ENCODE measurements around the gene MAP3K9. TPM values are rescaled to one million over a fixed set of nuclear protein-coding genes. Genes with fewer than 3 reads are reported as not detected.

Gene MAP3K9
- total and polyA plus RNA-seq, 9 of the 15 experiments (the other 6 are each of a cell fraction or from before 2014, with no cell fraction given): 0.03 to 0.60 (median 0.36) TPM

GRCh38 chr14:70753518-70753953 lies 55.8 kb downstream of the MAP3K9 start (continued):
- no peak for TF ChIP-seq EWSR1 (IDR thresholded peaks at IDR 0.05; ENCODE audit: borderline replicate concordance, low read depth, partially characterized antibody)

- intact Hi-C loops (cut with micrococcal nuclease) (no loop called here), in situ Hi-C loops (cut with MboI) (no loop called here)
- no peaks in the 10 kb centered on the region for H3K9me1 ChIP-seq (ENCODE audit: control insufficient read depth, insufficient read depth, low read length)
- no TSS peak for BruUV-seq (replicated peaks)
- H4K20me1 ChIP-seq (replicated peaks; ENCODE audit: control insufficient read depth, insufficient read depth, low read length): no peaks in the 10 kb centered on the region
- WGBS (ENCODE audit: insufficient coverage, low coverage, missing lambda C conversion rate): 0% methylated on average over 3 of the region's 3 CpGs
- H3K9ac ChIP-seq (ENCODE audit: insufficient read depth in 1 of 2, low read depth in 2 of 2, low read length in 2 of 2): no peak overlapping the region
- no peaks in the 10 kb centered on the region for H3K79me2 ChIP-seq (ENCODE audit: control insufficient read depth, insufficient read depth, low read length)
- POLR2A ChIA-PET: no interaction called here
- no peak overlapping the region for H2AFZ ChIP-seq (ENCODE audit: low read depth, low read length)
- H3K9me3 ChIP-seq (replicated peaks; ENCODE audit: control insufficient read depth, insufficient read depth, low read depth, low read length): no peaks in the 10 kb centered on the region
- no peak for DNase-seq (ENCODE audit: extremely low read depth in 1 of 4, low spot score in 3 of 4)
- CTCF ChIA-PET (ENCODE audit: low intra/inter-chr PET ratio): no interaction called here
- no peak overlapping the region for H3K4me2 ChIP-seq (ENCODE audit: insufficient read depth, low read length)
- no peak overlapping the region for H3K27ac ChIP-seq (ENCODE audit: extremely low read depth, low read depth, low read length)
- no peaks in the 10 kb centered on the region; a peak in 1 of 5 replicates for H3K27me3 ChIP-seq (ENCODE audit: control insufficient read depth in 2 of 2, insufficient read depth in 2 of 2, low read length in 2 of 2)
- H3K4me3 ChIP-seq: no peak overlapping the region
- no peak for TF ChIP-seq HNRNPUL1 (IDR thresholded peaks at IDR 0.05; ENCODE audit: low read length)
- no peaks in the 10 kb centered on the region for H3K36me3 ChIP-seq (ENCODE audit: control insufficient read depth, insufficient read depth, low read length)
- FAIRE-seq: no peak
- ATAC-seq: no peak
- H3K4me1 ChIP-seq (replicated peaks in 1 of 2; ENCODE audit: control insufficient read depth in 2 of 2, insufficient read depth in 2 of 2, low read length in 2 of 2): no peaks in the 10 kb centered on the region
These were observed 60.9 kb downstream of the MAP3K9 start for GRCh38 chr14:70748422-70748821.

- intact Hi-C loops (cut with micrococcal nuclease): no loop called here
- Histone ChIP-seq H3K9me3 (replicated peaks; ENCODE audit: control insufficient read depth, insufficient read depth, low read depth, low read length) (no peaks in the 10 kb centered on the region), H2AFZ (ENCODE audit: low read depth, low read length) (no peak overlapping the region), H3K27ac (ENCODE audit: extremely low read depth, low read depth, low read length) (no peak overlapping the region), H4K20me1 (replicated peaks; ENCODE audit: control insufficient read depth, insufficient read depth, low read length) (no peaks in the 10 kb centered on the region), H3K4me1 (replicated peaks in 1 of 2; ENCODE audit: control insufficient read depth in 2 of 2, insufficient read depth in 2 of 2, low read length in 2 of 2) (no peaks in the 10 kb centered on the region), H3K9me1 (ENCODE audit: control insufficient read depth, insufficient read depth, low read length) (no peaks in the 10 kb centered on the region), H3K79me2 (ENCODE audit: control insufficient read depth, insufficient read depth, low read length) (no peaks in the 10 kb centered on the region), H3K4me3 (no peak overlapping the region), H3K9ac (ENCODE audit: insufficient read depth in 1 of 2, low read depth in 2 of 2, low read length in 2 of 2) (no peak overlapping the region), H3K27me3 (ENCODE audit: control insufficient read depth in 2 of 2, insufficient read depth in 2 of 2, low read length in 2 of 2) (peaks cover 0 to 6% of the 10 kb centered on the region in 2 experiments; a peak in 1 of 5 replicates), H3K4me2 (ENCODE audit: insufficient read depth, low read length) (no peak overlapping the region), H3K36me3 (ENCODE audit: control insufficient read depth, insufficient read depth, low read length) (no peaks in the 10 kb centered on the region)
- CTCF ChIA-PET (ENCODE audit: low intra/inter-chr PET ratio): no interaction called here
- in situ Hi-C loops (cut with MboI): no loop called here
- FAIRE-seq (no peak), DNase-seq (ENCODE audit: extremely low read depth in 1 of 4, low spot score in 3 of 4) (no peak), ATAC-seq (no peak)
- WGBS (ENCODE audit: insufficient coverage, low coverage, missing lambda C conversion rate): 8% methylated on average over 2 of the region's 2 CpGs
- no TSS peak for BruUV-seq (replicated peaks)
- POLR2A ChIA-PET: interaction anchor here (1.3 kb wide), 1 partner anchor 8 kb away, joined by 3 read pairs; no protein-coding TSS in a partner anchor
- TF ChIP-seq ZBED1 (IDR thresholded peaks at IDR 0.05) (no peak), RFX7 (CRISPR knock-in tag; IDR thresholded peaks at IDR 0.05) (no peak), MBD2 (IDR thresholded peaks at IDR 0.05; ENCODE audit: borderline replicate concordance, low read depth) (no peak), KLF6 (CRISPR knock-in tag; IDR thresholded peaks at IDR 0.05; ENCODE audit: borderline replicate concordance) (no peak), PHF21A (IDR thresholded peaks at IDR 0.05; ENCODE audit: borderline replicate concordance, low read depth) (no peak), ILF3 (IDR thresholded peaks at IDR 0.05; ENCODE audit: borderline replicate concordance) (no peak), CTBP1 (IDR thresholded peaks at IDR 0.05; ENCODE audit: borderline replicate concordance) (no peak), FIP1L1 (IDR thresholded peaks at IDR 0.05; ENCODE audit: low read depth, low read length, poor library complexity, severe bottlenecking) (no peak), FOS (IDR thresholded peaks at IDR 0.05; ENCODE audit: extremely low read depth, insufficient read length) (no peak)
These were observed 64.7 kb downstream of the MAP3K9 start for GRCh38 chr14:70744641-70745040.
